Ascending aorta (tissue), 2 donors: ENCODE results near the gene KCTD7. TPM values are rescaled to one million over a fixed set of nuclear protein-coding genes. Genes with fewer than 3 reads are reported as not detected.
"Not testable (repeated sequence)": the region's sequence is repeated elsewhere in the genome, so short reads cannot be mapped to it uniquely, and the experiment has no call there.

ENCODE experiments used
- DNase-seq, 2 donors: peaks; one replicate each; pipeline ENCODE4 v3.0.0-alpha.2; 2019; ENCODE audit warnings: low spot score in 2 of 2
- H3K27ac ChIP-seq, 2 donors: fragments of 200-600 bp; sonication (generic); one replicate each; pipeline ENCODE4 v1.5.1; 2016 to 2017; ENCODE audit warnings: mild to moderate bottlenecking in 1 of 2
- H3K27me3 ChIP-seq: fragments of 200-600 bp; sonication (generic); one replicate; pipeline ENCODE4 v1.5.1; 2017
- H3K36me3 ChIP-seq, 2 donors: fragments of 200-600 bp; sonication (generic); one replicate each; pipeline ENCODE4 v1.5.1; 2016
- H3K4me1 ChIP-seq, 2 donors: fragments of 200-600 bp; sonication (generic); one replicate each; pipeline ENCODE4 v1.5.1; 2016 to 2017; ENCODE audit warnings: mild to moderate bottlenecking in 1 of 2
- H3K4me3 ChIP-seq, 2 donors: fragments of 200-600 bp; sonication (generic); one replicate each; pipeline ENCODE4 v1.5.1; 2016 to 2017; ENCODE audit warnings: mild to moderate bottlenecking in 1 of 2
- H3K9me3 ChIP-seq, 2 donors: fragments of 200-600 bp; sonication (generic); one replicate each; pipeline ENCODE4 v1.5.1; 2016
- intact Hi-C: fragments of 100-400 bp; cut with DNase I; formaldehyde crosslinking; loops from one replicate; pipeline ENCODE4 v1.15.1; 2023
- total RNA-seq: library from RNA; depleted of rRNA; stranded (reverse); fragments of >200 nt; gene quantifications from one replicate; pipeline ENCODE4 v1.1.0, GENCODE V29; 2016
- TF ChIP-seq, protein P1 (sequence below), 3 experiments: fragments of 200-600 bp in 2 of 3; fragments of 450-650 bp in 1 of 3; sonication (generic) in 2 of 3; IDR thresholded peaks; one replicate each; pipeline ENCODE4 v1.5.1; 2016 to 2019; ENCODE audit warnings: antibody characterized with exemption in 3 of 3, mild to moderate bottlenecking in 1 of 3, moderate library complexity in 1 of 3

KCTD7 gene
- total RNA-seq, 1 donor from 2014 or later, result 12.5 TPM

DNA sequence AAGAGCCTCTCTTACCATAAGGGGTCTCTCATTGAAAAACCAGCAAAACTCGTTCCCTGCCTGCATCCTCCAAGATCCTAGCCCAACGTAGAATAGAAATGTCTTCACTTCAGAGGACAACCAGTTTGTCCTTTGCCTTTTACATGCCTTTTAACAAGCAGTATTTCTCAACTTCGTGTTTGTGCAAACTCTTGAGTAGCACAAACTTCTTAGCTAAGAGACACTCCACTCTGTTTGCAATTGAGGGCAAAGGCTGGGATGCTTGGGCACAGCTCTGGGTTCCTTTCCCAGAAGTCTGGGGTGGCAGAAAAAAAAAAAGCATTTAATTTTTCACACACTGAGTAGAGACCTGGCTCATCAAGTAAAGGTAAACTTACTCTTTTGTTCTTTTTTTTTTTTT is 19.5 kb upstream of the KCTD7 start:
- no peak overlapping the region for H3K4me3 ChIP-seq
- no peaks in the 10 kb centered on the region for H3K27me3 ChIP-seq
- no peaks in the 10 kb centered on the region for H3K36me3 ChIP-seq
- no peaks in the 10 kb centered on the region for H3K4me1 ChIP-seq
- no peak overlapping the region for H3K27ac ChIP-seq
- intact Hi-C loops, result no loop called here
- TF ChIP-seq, protein P1, sequence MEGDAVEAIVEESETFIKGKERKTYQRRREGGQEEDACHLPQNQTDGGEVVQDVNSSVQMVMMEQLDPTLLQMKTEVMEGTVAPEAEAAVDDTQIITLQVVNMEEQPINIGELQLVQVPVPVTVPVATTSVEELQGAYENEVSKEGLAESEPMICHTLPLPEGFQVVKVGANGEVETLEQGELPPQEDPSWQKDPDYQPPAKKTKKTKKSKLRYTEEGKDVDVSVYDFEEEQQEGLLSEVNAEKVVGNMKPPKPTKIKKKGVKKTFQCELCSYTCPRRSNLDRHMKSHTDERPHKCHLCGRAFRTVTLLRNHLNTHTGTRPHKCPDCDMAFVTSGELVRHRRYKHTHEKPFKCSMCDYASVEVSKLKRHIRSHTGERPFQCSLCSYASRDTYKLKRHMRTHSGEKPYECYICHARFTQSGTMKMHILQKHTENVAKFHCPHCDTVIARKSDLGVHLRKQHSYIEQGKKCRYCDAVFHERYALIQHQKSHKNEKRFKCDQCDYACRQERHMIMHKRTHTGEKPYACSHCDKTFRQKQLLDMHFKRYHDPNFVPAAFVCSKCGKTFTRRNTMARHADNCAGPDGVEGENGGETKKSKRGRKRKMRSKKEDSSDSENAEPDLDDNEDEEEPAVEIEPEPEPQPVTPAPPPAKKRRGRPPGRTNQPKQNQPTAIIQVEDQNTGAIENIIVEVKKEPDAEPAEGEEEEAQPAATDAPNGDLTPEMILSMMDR (IDR thresholded peaks at IDR 0.05), result no peak
- DNase-seq, result no peak
- H3K9me3 ChIP-seq, result no peaks in the 10 kb centered on the region

DNA sequence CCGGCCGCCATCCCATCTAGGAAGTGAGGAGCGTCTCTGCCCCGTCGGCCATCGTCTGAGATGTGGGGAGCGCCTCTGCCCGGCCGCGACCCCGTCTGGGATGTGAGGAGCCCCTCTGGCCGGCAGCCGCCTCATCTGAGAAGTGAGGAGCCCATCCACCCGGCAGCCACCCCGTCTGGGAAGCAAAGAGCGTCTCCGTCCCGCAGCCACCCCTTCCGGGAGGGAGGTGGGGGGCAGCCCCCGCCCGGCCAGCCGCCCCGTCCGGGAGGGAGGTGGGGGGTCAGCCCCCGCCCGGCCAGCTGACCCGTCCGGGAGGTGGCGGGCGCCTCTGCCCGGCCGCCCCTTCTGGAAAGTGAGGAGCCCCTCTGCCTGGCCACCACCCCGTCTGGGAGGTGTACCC is 14.1 kb upstream of the KCTD7 start:
- intact Hi-C loops, H3K9me3 ChIP-seq, H3K4me1 ChIP-seq, H3K36me3 ChIP-seq, H3K27me3 ChIP-seq, H3K4me3 ChIP-seq, H3K27ac ChIP-seq, DNase-seq: not testable (repeated sequence)

DNA sequence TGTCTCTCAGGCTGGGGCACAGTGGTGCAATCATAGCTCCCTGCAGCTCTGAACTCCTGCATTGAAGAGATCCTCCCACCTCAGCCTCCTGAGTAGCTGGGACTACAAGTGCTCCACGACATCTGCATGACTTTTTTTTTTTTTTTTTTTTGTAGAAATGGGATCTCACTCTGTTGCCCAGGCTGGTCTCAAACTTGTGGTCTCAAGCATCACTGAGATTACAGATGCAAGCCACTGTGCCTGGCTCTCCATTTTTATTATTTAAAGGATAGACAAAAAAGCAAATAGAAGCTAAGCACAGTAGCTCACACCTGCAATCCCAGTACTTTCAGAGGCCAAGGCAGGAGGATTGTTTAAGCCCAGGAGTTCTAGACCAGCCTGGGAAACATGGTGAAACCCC is 13.0 kb upstream of the KCTD7 start:
- H3K4me1 ChIP-seq, result no peaks in the 10 kb centered on the region
- TF ChIP-seq, protein P1 (IDR thresholded peaks at IDR 0.05), result no peak
- H3K36me3 ChIP-seq, result no peaks in the 10 kb centered on the region
- no peaks in the 10 kb centered on the region for H3K9me3 ChIP-seq
- no peak for DNase-seq
- intact Hi-C loops, result no loop called here
- H3K4me3 ChIP-seq, result no peak overlapping the region
- no peaks in the 10 kb centered on the region for H3K27me3 ChIP-seq
- H3K27ac ChIP-seq, result no peak overlapping the region

DNA sequence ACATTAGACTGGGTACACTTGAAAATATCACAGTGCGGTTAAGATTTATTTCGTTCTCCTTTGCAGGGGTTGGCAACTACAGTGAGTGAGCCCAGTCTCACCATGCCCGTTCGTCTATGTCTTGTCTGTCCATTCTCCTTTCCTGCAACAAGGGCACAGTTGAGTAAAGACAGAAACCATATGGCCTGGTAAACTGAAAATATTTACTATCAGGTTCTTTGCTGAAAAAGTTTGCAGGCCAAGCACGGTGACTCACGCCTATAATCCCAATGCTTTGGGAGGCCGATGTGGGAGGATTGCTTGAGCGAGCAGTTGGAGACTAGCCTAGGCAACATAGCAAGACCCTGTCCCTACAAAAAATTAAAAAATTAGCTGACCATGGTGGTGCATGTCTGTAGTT is 11.4 kb upstream of the KCTD7 start:
- DNase-seq, result no peak
- H3K27ac ChIP-seq, result no peak overlapping the region
- no peaks in the 10 kb centered on the region for H3K4me1 ChIP-seq
- no peak overlapping the region for H3K4me3 ChIP-seq
- H3K9me3 ChIP-seq, result no peaks in the 10 kb centered on the region
- H3K36me3 ChIP-seq, result no peaks in the 10 kb centered on the region
- no peaks in the 10 kb centered on the region for H3K27me3 ChIP-seq
- intact Hi-C loops, result no loop called here
- TF ChIP-seq, protein P1 (IDR thresholded peaks at IDR 0.05), result no peak

DNA sequence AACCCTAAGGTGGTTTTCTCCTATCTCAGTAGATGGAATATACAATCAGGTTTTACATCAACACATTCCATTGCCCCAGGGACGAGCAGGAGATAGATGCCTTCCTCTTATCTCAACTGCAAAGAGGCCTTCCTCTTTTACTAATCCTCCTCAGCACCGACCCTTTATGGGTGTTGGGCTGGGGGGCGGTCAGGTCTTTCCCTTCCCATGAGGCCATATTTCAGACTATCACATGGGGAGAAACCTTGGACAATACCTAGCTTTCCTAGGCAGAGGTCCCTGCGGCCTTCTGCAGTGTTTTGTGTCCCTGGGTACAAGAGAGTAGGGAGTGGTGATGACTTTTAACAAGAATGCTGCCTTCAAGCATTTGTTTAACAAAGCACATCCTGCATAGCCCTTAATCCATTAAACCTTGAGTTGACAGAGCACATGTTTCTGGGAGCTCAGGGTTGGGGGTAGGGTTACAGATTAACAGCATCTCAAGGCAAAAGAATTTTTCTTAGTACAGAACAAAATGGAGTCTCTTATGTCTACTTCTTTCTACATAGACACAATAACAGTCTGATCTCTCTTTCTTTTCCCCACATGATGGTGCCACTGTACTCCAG is 9.2 kb upstream of the KCTD7 start:
- H3K27ac ChIP-seq, intact Hi-C loops, DNase-seq, H3K36me3 ChIP-seq, H3K27me3 ChIP-seq, H3K9me3 ChIP-seq, H3K4me3 ChIP-seq, H3K4me1 ChIP-seq: not testable (repeated sequence)

DNA sequence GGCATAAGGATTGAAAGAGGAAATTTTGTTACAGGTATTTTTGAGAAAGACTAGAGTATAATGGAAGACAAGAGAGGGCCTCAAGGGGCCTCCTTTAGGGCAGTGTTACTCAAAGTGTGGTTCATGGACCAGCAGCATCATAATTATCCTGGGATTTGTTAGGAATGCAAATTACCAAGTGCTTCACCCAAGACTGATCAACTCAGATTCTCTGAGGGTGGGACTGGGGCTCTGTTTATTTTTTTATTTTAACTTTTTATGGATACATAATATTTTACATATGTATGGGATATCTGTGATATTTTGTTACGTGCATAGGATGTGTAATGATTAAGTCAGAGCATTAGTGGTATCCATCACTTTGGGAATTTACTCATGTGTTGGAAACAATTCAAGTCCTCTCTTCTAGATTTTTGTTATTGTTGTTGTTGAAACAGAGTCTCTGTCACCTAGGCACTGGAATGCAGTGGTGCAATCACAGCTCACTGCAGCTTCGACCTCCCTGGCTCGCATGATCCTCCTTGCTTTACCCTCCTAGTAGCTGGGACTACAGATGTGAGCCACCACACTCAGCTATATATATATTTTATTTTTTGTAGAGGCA is 2.2 kb upstream of the KCTD7 start:
- intact Hi-C loops, result no loop called here
- H3K27me3 ChIP-seq, result no peaks in the 10 kb centered on the region
- H3K27ac ChIP-seq, result no peak overlapping the region
- TF ChIP-seq, protein P1 (IDR thresholded peaks at IDR 0.05), result no peak
- H3K4me1 ChIP-seq, result peaks cover 9 to 15% of the 10 kb centered on the region in 2 donors
- no peaks in the 10 kb centered on the region for H3K9me3 ChIP-seq
- DNase-seq, result no peak
- no peak overlapping the region for H3K4me3 ChIP-seq
- H3K36me3 ChIP-seq, result no peaks in the 10 kb centered on the region
